HL-60 (cell line): ENCODE results near the gene ROR2. TPM values are rescaled to one million over a fixed set of nuclear protein-coding genes. Genes with fewer than 3 reads are reported as not detected.

Source experiments
- DNase-seq, 2 experiments: peaks; one replicate each; pipeline ENCODE4 v3.0.0-alpha.2; 2010 to 2020; ENCODE audit warnings: low read depth in 1 of 2, low spot score in 1 of 2
- H3K27ac ChIP-seq: fragments of 250-450 bp; sonication (Bioruptor Pico); replicated peaks from 2 replicates; pipeline ENCODE4 v1.5.1; 2020; ENCODE audit warnings: mild to moderate bottlenecking, moderate library complexity
- H3K27me3 ChIP-seq: fragments of 250-450 bp; sonication (Bioruptor Pico); 2 replicates; pipeline ENCODE4 v1.5.1; 2021; ENCODE audit warnings: mild to moderate bottlenecking, moderate library complexity; ENCODE audit not compliant: insufficient read depth, poor library complexity, severe bottlenecking
- H3K4me3 ChIP-seq: replicated peaks from 2 replicates; pipeline ENCODE4 v1.5.1; 2011; ENCODE audit warnings: mild to moderate bottlenecking, control low read depth, low read length; ENCODE audit not compliant: insufficient read depth
- CTCF ChIP-seq: IDR thresholded peaks from one replicate; pipeline ENCODE4 v1.5.1; 2011; ENCODE audit warnings: low read length, control low read depth, inconsistent platforms; ENCODE audit not compliant: insufficient read depth
- GABPA ChIP-seq: IDR thresholded peaks from 2 replicates; pipeline ENCODE4 v1.6.1; 2012; ENCODE audit warnings: low read depth
- REST ChIP-seq: IDR thresholded peaks from 2 replicates; pipeline ENCODE4 v1.6.1; 2012; ENCODE audit warnings: low read depth; ENCODE audit not compliant: insufficient replicate concordance
- SPI1 ChIP-seq: IDR thresholded peaks from 2 replicates; pipeline ENCODE4 v1.6.1; 2012; ENCODE audit warnings: low read depth, mild to moderate bottlenecking, borderline replicate concordance
- microRNA-seq: library from miRNA; unstranded; fragments of <30 nt; microRNA quantifications from one replicate; pipeline ENCODE4, GENCODE V29; 2018

The ROR2 gene

DNA sequence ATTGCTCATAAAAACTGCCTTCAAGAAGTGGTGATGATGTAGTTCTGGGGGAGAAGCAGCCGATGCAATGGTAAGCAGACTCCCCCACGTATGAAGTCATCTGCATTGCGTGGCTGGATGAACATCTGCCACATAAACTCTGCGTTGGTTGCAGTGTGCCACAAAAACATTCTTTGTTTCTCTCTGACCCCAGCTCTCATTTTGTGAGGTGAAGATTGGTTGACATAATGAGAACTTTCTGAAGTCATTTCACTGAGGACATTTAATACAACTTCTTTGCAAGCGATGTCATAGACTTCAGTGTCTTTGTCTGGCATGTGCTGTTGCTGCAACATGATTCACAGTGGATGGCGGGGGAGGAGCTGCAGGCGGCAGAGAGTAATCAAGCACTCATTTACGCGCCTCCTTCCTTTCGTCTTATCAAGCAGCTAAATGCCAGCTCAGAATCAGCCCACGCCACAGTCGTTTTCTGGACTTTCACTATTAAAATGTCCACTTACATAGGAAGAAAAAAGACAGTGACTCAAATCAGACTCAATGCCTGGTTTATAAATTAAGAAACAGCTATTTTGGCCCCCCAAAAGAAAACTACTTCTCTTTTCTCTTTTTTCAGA, 434.8 kb downstream of the ROR2 start:
- no peak for DNase-seq
- H3K27ac ChIP-seq, result no peak overlapping the region
- no peaks in the 10 kb centered on the region for H3K27me3 ChIP-seq
- H3K4me3 ChIP-seq, result no peak overlapping the region
- TF ChIP-seq SPI1, result no peak
- TF ChIP-seq GABPA, result no peak
- TF ChIP-seq REST, result no peak
- TF ChIP-seq CTCF, result no peak

Small RNA genes within 50 kb of the gene (microRNA-seq; reads per million reads assigned to microRNA genes)
- not detected for gene MIR3910-1
- gene MIR3910-2, result not detected
